Activated CD8-positive, alpha-beta memory T cell treated with anti-CD3 and anti-CD28 coated beads for 48 hours (primary cell): ENCODE results near the gene AGBL5.

Experiments used
- DNase-seq, 3 experiments: peaks; one replicate each; pipeline ENCODE4 v3.0.0-alpha.2; 2020; ENCODE audit warnings: low read depth in 2 of 3, low spot score in 2 of 3

The AGBL5 gene

GRCh38 chr2:27050996-27051901 lies at the start of gene AGBL5:
AGBL5 (plus strand) TSS chr2:27051668; CDS start chr2:27052959, 1,291 bp downstream.
- peak; percentile 89 to 100 (median 93) for DNase-seq

GRCh38 chr2:27001950-27002349 lies 49.5 kb upstream of the AGBL5 start:
- DNase-seq, result no peak

GRCh38 chr2:27003007-27003406 lies 48.5 kb upstream of the AGBL5 start:
- no peak for DNase-seq

- DNase-seq, result no peak
Measured at GRCh38 chr2:27003857-27004256, 47.6 kb upstream of the AGBL5 start.

- no peak for DNase-seq
Measured at GRCh38 chr2:27006602-27007415, 44.7 kb upstream of the AGBL5 start.

- no peak for DNase-seq
Measured at GRCh38 chr2:27007416-27008374, 43.8 kb upstream of the AGBL5 start.

- DNase-seq, result no peak
Measured at GRCh38 chr2:27008678-27009077, 42.8 kb upstream of the AGBL5 start.

GRCh38 chr2:27009083-27009482 lies 42.4 kb upstream of the AGBL5 start:
- DNase-seq, result no peak

GRCh38 chr2:27009716-27010115 lies 41.8 kb upstream of the AGBL5 start:
- no peak for DNase-seq

GRCh38 chr2:27010139-27010538 lies 41.3 kb upstream of the AGBL5 start:
- no peak for DNase-seq

- DNase-seq, result no peak
Measured at GRCh38 chr2:27013738-27014137, 37.7 kb upstream of the AGBL5 start.

GRCh38 chr2:27014771-27015433 lies 36.6 kb upstream of the AGBL5 start:
- DNase-seq, result no peak

- DNase-seq, result no peak
Measured at GRCh38 chr2:27016801-27017325, 34.6 kb upstream of the AGBL5 start.

GRCh38 chr2:27018142-27018541 lies 33.3 kb upstream of the AGBL5 start:
- DNase-seq, result no peak

GRCh38 chr2:27019459-27019858 lies 32.0 kb upstream of the AGBL5 start:
- no peak for DNase-seq

- no peak for DNase-seq
Measured at GRCh38 chr2:27019931-27020855, 31.3 kb upstream of the AGBL5 start.

- no peak for DNase-seq
Measured at GRCh38 chr2:27021253-27022049, 30.0 kb upstream of the AGBL5 start.

- no peak for DNase-seq
Measured at GRCh38 chr2:27023740-27024139, 27.7 kb upstream of the AGBL5 start.
